Lower lobe of right lung (tissue), 2 donors: ENCODE measurements around the gene EDIL3. TPM values are rescaled to one million over a fixed set of nuclear protein-coding genes. Genes with fewer than 3 reads are reported as not detected.

Experiments used
- ATAC-seq, 2 donors: fragments of 200-7000 bp; cut with Tn5 transposase; one replicate each; pipeline ENCODE4 v1.9.1; 2020 to 2022; ENCODE audit warnings: mild to moderate bottlenecking in 2 of 2, moderate library complexity in 2 of 2
- DNase-seq: peaks from one replicate; pipeline ENCODE4 v3.0.0-alpha.2; 2020
- H3K27ac ChIP-seq: fragments of 200-600 bp; one replicate; pipeline ENCODE4 v1.8.0; 2022
- H3K27me3 ChIP-seq: fragments of 200-600 bp; one replicate; pipeline ENCODE4 v1.8.0; 2022; ENCODE audit warnings: low read depth
- H3K36me3 ChIP-seq: fragments of 200-600 bp; one replicate; pipeline ENCODE4 v1.8.0; 2022; ENCODE audit warnings: mild to moderate bottlenecking
- H3K4me1 ChIP-seq: fragments of 200-600 bp; one replicate; pipeline ENCODE4 v1.8.0; 2022
- H3K4me3 ChIP-seq: fragments of 200-600 bp; one replicate; pipeline ENCODE4 v1.8.0; 2022; ENCODE audit warnings: mild to moderate bottlenecking
- H3K9me3 ChIP-seq: fragments of 200-600 bp; one replicate; pipeline ENCODE4 v1.8.0; 2022
- intact Hi-C: fragments of 100-400 bp; cut with DNase I; formaldehyde crosslinking; loops from one replicate; pipeline ENCODE4 v1.11.0; 2022
- total RNA-seq: library from RNA; stranded (reverse); fragmentation: NEBNext Ultra II Directional; extraction: Animal tissue kit (Norgen Biotek cat#: 25700); gene quantifications from one replicate; pipeline ENCODE4 v1.2.1, GENCODE V29; 2021
- TF ChIP-seq, protein P1 (sequence below): fragments of 200-600 bp; IDR thresholded peaks from one replicate; pipeline ENCODE4 v1.8.0; 2022; ENCODE audit warnings: antibody characterized with exemption, mild to moderate bottlenecking
- donor health status: DM: no; HTN: yes; CAD: no; lungs with severe emphysema.

The EDIL3 gene
- total RNA-seq, 1 donor from 2014 or later = 17.0 TPM

DNA sequence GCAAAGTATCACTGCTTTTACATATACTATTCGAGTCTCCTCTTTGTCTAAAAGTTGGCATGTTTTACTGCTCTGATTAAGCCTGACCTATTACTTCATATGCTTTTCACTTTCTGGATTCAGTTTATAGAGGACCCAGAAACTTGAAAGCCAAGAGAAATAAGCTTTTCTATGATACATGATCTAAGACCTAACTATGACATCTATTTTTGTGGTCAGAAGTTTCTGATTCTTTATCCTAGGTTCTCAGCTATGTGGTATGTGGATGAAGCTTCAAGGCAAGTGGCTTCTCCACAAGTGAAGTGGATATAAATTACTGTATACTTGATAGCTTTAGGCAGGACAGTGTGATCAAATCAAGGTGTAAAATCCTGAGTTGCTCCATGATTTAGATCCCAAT, 6.3 kb downstream of the EDIL3 start:
- peaks cover 19% of the 10 kb centered on the region for H3K27me3 ChIP-seq
- H3K27ac ChIP-seq = no peak overlapping the region
- no peaks in the 10 kb centered on the region for H3K36me3 ChIP-seq
- no peak overlapping the region for H3K4me3 ChIP-seq
- DNase-seq (no peak), ATAC-seq (no peak)
- intact Hi-C loops = no loop called here
- TF ChIP-seq, protein P1, sequence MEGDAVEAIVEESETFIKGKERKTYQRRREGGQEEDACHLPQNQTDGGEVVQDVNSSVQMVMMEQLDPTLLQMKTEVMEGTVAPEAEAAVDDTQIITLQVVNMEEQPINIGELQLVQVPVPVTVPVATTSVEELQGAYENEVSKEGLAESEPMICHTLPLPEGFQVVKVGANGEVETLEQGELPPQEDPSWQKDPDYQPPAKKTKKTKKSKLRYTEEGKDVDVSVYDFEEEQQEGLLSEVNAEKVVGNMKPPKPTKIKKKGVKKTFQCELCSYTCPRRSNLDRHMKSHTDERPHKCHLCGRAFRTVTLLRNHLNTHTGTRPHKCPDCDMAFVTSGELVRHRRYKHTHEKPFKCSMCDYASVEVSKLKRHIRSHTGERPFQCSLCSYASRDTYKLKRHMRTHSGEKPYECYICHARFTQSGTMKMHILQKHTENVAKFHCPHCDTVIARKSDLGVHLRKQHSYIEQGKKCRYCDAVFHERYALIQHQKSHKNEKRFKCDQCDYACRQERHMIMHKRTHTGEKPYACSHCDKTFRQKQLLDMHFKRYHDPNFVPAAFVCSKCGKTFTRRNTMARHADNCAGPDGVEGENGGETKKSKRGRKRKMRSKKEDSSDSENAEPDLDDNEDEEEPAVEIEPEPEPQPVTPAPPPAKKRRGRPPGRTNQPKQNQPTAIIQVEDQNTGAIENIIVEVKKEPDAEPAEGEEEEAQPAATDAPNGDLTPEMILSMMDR = no peak
- peaks cover 13% of the 10 kb centered on the region for H3K4me1 ChIP-seq
- H3K9me3 ChIP-seq = no peaks in the 10 kb centered on the region

DNA sequence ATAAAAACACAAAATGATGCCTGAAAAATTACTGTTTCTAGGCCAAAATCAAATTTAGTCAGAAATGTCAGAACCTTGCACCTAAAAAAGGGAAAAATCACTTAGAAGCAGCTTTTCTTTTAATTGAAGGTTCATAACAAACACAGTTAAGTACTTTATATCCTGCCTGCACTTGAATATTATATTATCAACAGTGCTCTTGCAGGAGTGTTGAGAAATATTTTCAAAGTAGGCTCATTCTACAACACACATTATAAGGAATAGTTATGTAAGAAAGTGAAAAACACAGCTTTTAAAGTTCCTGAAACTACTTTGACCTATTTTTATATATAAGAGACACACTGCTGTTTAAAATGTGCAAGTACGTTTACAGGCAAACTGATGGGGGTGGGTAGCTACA, 8.3 kb downstream of the EDIL3 start:
- Histone ChIP-seq H3K36me3 (no peaks in the 10 kb centered on the region), H3K27me3 (no peaks in the 10 kb centered on the region), H3K27ac (no peak overlapping the region), H3K4me3 (no peak overlapping the region), H3K9me3 (no peaks in the 10 kb centered on the region), H3K4me1 (no peaks in the 10 kb centered on the region)
- ATAC-seq (peak in 1 of 2 donors; percentile 76), DNase-seq (no peak)
- intact Hi-C loops = no loop called here
- TF ChIP-seq, protein P1 = no peak

DNA sequence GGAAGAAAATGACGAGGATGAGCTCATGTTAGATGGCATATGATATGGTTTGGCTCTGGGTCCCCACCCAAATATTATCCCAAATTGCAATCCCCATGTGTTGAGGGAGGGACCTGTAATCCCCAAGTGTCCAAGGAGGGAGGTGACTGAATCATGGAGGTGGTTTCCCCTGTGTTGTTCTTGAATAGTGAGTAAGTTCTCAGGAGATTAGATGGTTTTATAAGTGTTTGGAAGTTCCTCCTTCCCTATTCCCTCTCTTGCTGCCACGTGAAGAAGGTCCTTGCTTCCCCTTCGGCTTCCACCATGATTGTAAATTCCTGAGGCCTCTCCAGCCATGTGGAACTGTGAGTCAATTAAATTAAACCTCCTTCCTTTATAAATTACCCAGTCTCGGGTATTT, 10.1 kb downstream of the EDIL3 start:
- Histone ChIP-seq H3K4me3 (no peak overlapping the region), H3K4me1 (no peaks in the 10 kb centered on the region), H3K9me3 (no peaks in the 10 kb centered on the region), H3K27me3 (no peaks in the 10 kb centered on the region), H3K27ac (no peak overlapping the region), H3K36me3 (no peaks in the 10 kb centered on the region)
- TF ChIP-seq, protein P1 = no peak
- intact Hi-C loops = no loop called here
- ATAC-seq (peak in 1 of 2 donors; percentile 35), DNase-seq (no peak)

DNA sequence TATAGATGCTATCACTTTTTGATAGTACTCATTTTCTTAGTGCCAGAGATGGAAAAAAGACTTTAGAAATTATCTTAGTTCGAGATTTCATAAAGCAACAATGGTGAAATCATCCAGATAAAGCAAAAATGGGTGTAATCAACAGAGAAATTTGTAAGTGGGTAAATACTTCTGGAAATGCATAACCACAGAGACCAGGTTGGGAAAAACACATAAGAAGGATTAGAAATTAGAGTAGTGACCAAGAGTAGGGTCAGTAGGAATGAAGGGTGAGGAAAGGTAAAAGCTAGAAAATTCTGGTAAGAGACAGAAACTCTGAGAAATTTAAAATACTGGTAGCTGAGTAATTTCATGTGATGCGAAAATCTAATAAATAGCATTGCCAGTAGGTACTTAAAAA, 11.2 kb downstream of the EDIL3 start:
- Histone ChIP-seq H3K27ac (no peak overlapping the region), H3K4me1 (no peaks in the 10 kb centered on the region), H3K4me3 (no peak overlapping the region), H3K27me3 (no peaks in the 10 kb centered on the region), H3K9me3 (no peaks in the 10 kb centered on the region), H3K36me3 (no peaks in the 10 kb centered on the region)
- DNase-seq = no peak
- TF ChIP-seq, protein P1 = no peak
- ATAC-seq = no peak
- intact Hi-C loops = no loop called here

DNA sequence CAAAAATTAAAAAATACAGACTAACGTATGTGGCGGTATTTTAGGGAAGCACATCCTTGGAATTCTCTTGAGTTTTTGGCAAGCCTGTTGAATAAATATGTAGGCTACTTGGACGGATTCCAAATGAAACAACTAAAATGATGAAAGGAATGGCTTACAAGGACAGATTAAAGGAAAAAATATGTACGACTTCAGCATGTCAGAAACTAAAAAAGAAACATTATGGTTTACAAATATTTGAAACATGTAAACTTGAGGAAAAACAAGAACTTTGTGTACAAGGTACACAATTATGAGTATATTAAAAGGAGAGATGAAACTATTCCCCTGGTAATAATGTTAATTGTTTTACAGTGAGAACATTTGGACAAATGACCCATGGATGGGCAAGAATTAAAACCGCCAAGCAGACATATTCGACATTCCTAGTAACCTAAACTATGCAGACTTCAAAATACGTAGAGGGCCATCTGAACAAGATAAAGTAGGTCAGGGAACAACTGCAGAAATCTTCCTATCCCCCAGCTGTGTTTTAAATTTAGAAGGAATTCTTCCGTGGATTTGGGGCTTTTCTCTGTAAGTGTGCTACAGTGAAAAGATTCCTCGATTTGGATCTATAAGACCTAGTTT, 12.5 kb downstream of the EDIL3 start:
- H3K4me1 ChIP-seq = no peaks in the 10 kb centered on the region
- TF ChIP-seq, protein P1 = no peak
- ATAC-seq (no peak), DNase-seq (no peak)
- no peaks in the 10 kb centered on the region for H3K9me3 ChIP-seq
- no peaks in the 10 kb centered on the region for H3K36me3 ChIP-seq
- no peak overlapping the region for H3K27ac ChIP-seq
- no peaks in the 10 kb centered on the region for H3K27me3 ChIP-seq
- H3K4me3 ChIP-seq = no peak overlapping the region
- intact Hi-C loops = no loop called here

DNA sequence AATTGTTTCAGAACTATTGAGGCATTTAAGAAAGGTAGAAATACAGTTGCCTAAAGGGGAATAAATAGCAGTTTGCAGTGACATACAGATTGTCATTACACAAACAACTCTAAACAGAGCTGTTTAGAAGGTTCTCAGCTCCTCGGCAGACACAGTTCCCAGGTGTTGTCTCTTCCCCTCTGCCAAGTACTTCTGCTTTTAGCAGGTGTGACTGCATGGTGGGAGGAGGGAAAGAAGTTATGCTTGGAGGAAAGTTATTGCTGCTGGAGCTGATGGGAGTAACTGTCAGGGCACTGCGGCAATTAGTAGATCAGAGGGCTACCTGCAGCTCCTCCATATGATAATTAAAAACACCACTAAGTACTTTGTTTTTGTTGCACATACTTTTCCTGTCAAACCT, 14.5 kb downstream of the EDIL3 start:
- Histone ChIP-seq H3K36me3 (no peaks in the 10 kb centered on the region), H3K9me3 (no peaks in the 10 kb centered on the region), H3K4me3 (no peak overlapping the region), H3K27ac (no peak overlapping the region), H3K4me1 (no peaks in the 10 kb centered on the region), H3K27me3 (no peaks in the 10 kb centered on the region)
- intact Hi-C loops = no loop called here
- DNase-seq (no peak), ATAC-seq (no peak)
- TF ChIP-seq, protein P1 = no peak
